AG08396 (cell line): ENCODE measurements around the gene NUBP1.
"Not testable (repeated sequence)": the region's sequence is repeated elsewhere in the genome, so short reads cannot be mapped to it uniquely, and the experiment has no call there.

ENCODE experiments used
- DNase-seq: peaks from one replicate; pipeline ENCODE4 v3.0.0; 2012; ENCODE audit warnings: low spot score, mixed read lengths

NUBP1 gene

GRCh38 chr16:10743610-10744369, at the start of gene NUBP1:
NUBP1 (plus strand) TSS chr16:10743842; CDS start chr16:10743864, 22 bp downstream.
- DNase-seq: peak; percentile 96

- DNase-seq: no peak
These were observed 49.8 kb upstream of the NUBP1 start for GRCh38 chr16:10693889-10694288.

GRCh38 chr16:10694306-10694705, 49.3 kb upstream of the NUBP1 start:
- no peak for DNase-seq

GRCh38 chr16:10694830-10695229, 48.8 kb upstream of the NUBP1 start, which contains the start of gene TEKT5:
TEKT5 (minus strand) TSS chr16:10694930; CDS start chr16:10694873, 57 bp downstream.
- no peak for DNase-seq

- no peak for DNase-seq
These were observed 43.9 kb upstream of the NUBP1 start for GRCh38 chr16:10699756-10700155.

GRCh38 chr16:10708969-10709368, 34.7 kb upstream of the NUBP1 start:
- no peak for DNase-seq

GRCh38 chr16:10728003-10728887, 15.4 kb upstream of the NUBP1 start:
- no peak for DNase-seq

GRCh38 chr16:10729104-10730048, 14.3 kb upstream of the NUBP1 start:
- DNase-seq: no peak

- DNase-seq: no peak
These were observed 11.9 kb upstream of the NUBP1 start for GRCh38 chr16:10731790-10732189.

GRCh38 chr16:10737068-10737625, 6.5 kb upstream of the NUBP1 start:
- DNase-seq: peak; percentile 67

- no peak for DNase-seq
These were observed 5.2 kb upstream of the NUBP1 start for GRCh38 chr16:10738231-10739077.

- DNase-seq: no peak
These were observed 3.4 kb upstream of the NUBP1 start for GRCh38 chr16:10740000-10740844.

GRCh38 chr16:10740845-10741208, 2.8 kb upstream of the NUBP1 start:
- DNase-seq: no peak

GRCh38 chr16:10741249-10741648, 2.4 kb upstream of the NUBP1 start:
- DNase-seq: not testable (repeated sequence)

- DNase-seq: no peak
These were observed 1.8 kb upstream of the NUBP1 start for GRCh38 chr16:10741844-10742243.

GRCh38 chr16:10743227-10743609, 424 bp upstream of the NUBP1 start:
- DNase-seq: no peak

- DNase-seq: peak; percentile 38
These were observed 858 bp downstream of the NUBP1 start for GRCh38 chr16:10744370-10745030.

- DNase-seq: no peak
These were observed 2.2 kb downstream of the NUBP1 start for GRCh38 chr16:10745841-10746240.

GRCh38 chr16:10750793-10751192, 7.2 kb downstream of the NUBP1 start:
- no peak for DNase-seq
